Neural progenitor cell (in vitro differentiated cells): Measurements from ENCODE around the gene SCGB3A1. TPM values are rescaled to one million over a fixed set of nuclear protein-coding genes. Genes with fewer than 3 reads are reported as not detected.
A peak's percentile ranks its signal among the peaks of the same experiment; 100 is the strongest.

Experiments used
- DNase-seq: peaks from one replicate; pipeline ENCODE4 v3.0.0-alpha.2; 2016; ENCODE audit warnings: low spot score
- H2AFZ ChIP-seq: fragments of 200-600 bp; sonication (generic); replicated peaks from 2 replicates; pipeline ENCODE4 v1.6.1; 2016; ENCODE audit warnings: antibody characterized with exemption
- H3F3A ChIP-seq: fragments of 200-600 bp; sonication (generic); 2 replicates; pipeline ENCODE4 v1.6.1; 2016; ENCODE audit warnings: antibody characterized with exemption, low read depth
- H3K27ac ChIP-seq: fragments of 200-600 bp; sonication (generic); 2 replicates; pipeline ENCODE4 v1.5.1; 2016; ENCODE audit warnings: mild to moderate bottlenecking
- H3K27me3 ChIP-seq: fragments of 200-600 bp; sonication (generic); 2 replicates; pipeline ENCODE4 v1.6.1; 2016; ENCODE audit warnings: mild to moderate bottlenecking, moderate library complexity
- H3K36me3 ChIP-seq: fragments of 200-600 bp; sonication (generic); 2 replicates; pipeline ENCODE4 v1.5.1; 2016
- H3K4me1 ChIP-seq: fragments of 200-600 bp; sonication (generic); 2 replicates; pipeline ENCODE4 v1.6.1; 2016; ENCODE audit warnings: mixed run types
- H3K4me2 ChIP-seq: fragments of 200-600 bp; sonication (generic); 2 replicates; pipeline ENCODE4 v1.6.1; 2016
- H3K4me3 ChIP-seq: fragments of 200-600 bp; sonication (generic); 2 replicates; pipeline ENCODE4 v1.5.1; 2016
- H3K79me2 ChIP-seq: fragments of 200-600 bp; sonication (generic); 2 replicates; pipeline ENCODE4 v1.6.1; 2016; ENCODE audit warnings: low read depth
- H3K9ac ChIP-seq: fragments of 200-600 bp; sonication (generic); 2 replicates; pipeline ENCODE4 v1.6.1; 2016
- H3K9me3 ChIP-seq: fragments of 200-600 bp; sonication (generic); 2 replicates; pipeline ENCODE4 v1.5.1; 2016; ENCODE audit warnings: low read depth
- H4K20me1 ChIP-seq: fragments of 200-600 bp; sonication (generic); 2 replicates; pipeline ENCODE4 v1.6.1; 2016; ENCODE audit warnings: low read depth
- H3K27ac Mint-ChIP-seq: 3 replicates; pipeline ENCODE4 v1.8.0; 2021; ENCODE audit warnings: mixed read lengths
- H3K27me3 Mint-ChIP-seq: 2 replicates; pipeline ENCODE4 v1.8.0; 2022; ENCODE audit warnings: low read depth, mild to moderate bottlenecking, inconsistent platforms, moderate library complexity, mixed read lengths; ENCODE audit not compliant: insufficient read depth
- H3K36me3 Mint-ChIP-seq: 3 replicates; pipeline ENCODE4 v1.8.0; 2021; ENCODE audit warnings: mixed read lengths
- H3K4me1 Mint-ChIP-seq: 3 replicates; pipeline ENCODE4 v1.8.0; 2021; ENCODE audit warnings: mixed read lengths
- H3K4me3 Mint-ChIP-seq: 3 replicates; pipeline ENCODE4 v1.8.0; 2021; ENCODE audit warnings: mild to moderate bottlenecking, moderate library complexity, mixed read lengths
- H3K9me3 Mint-ChIP-seq: 3 replicates; pipeline ENCODE4 v1.8.0; 2020; ENCODE audit warnings: mixed read lengths
- EZH2 ChIP-seq: fragments of 200-600 bp; sonication (generic); IDR thresholded peaks from 2 replicates; pipeline ENCODE4 v1.6.1; 2017; ENCODE audit warnings: antibody characterized with exemption, mild to moderate bottlenecking, moderate library complexity
- EZH2phosphoT487 ChIP-seq: fragments of 200-600 bp; sonication (generic); IDR thresholded peaks from 2 replicates; pipeline ENCODE4 v1.6.1; 2017; ENCODE audit warnings: antibody characterized with exemption
- total RNA-seq: library from RNA; depleted of rRNA; stranded (reverse); fragments of >200 nt; gene quantifications from 2 replicates; pipeline ENCODE4 v1.2.3, GENCODE V29; 2015; ENCODE audit warnings: low replicate concordance
- TF ChIP-seq, protein P1 (sequence below): fragments of 200-600 bp; sonication (generic); IDR thresholded peaks from 2 replicates; pipeline ENCODE4 v1.5.1; 2017; ENCODE audit warnings: antibody characterized with exemption, mild to moderate bottlenecking

The SCGB3A1 gene
- total RNA-seq, 1 donor from 2014 or later, result not detected

DNA sequence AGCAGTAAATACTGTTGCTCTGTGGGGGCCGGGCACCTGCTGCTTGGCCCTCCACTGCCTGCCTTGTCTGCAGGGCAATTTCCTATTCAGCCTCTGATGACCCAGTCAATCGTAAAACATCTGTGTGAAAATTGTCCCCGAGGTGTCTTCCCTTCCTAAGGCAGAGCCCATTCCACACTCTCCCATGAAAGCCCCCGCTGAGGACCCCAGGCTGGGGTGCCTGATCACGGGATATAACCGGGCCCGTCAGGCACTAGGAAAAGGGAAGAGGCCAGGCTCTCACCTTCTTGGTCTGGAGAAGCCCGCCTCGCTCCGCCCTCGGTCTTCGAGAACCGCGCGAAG is 27.2 kb upstream of the SCGB3A1 start:
- Histone ChIP-seq H2AFZ (peak overlapping the region; percentile 97), H3F3A (no peaks in the 10 kb centered on the region), H3K27me3 (peaks cover 22% of the 10 kb centered on the region), H3K27ac (no peak overlapping the region), H3K4me2 (peak overlapping the region; percentile 92), H4K20me1 (no peaks in the 10 kb centered on the region), H3K4me3 (peak overlapping the region; percentile 73), H3K9ac (no peak overlapping the region), H3K79me2 (no peaks in the 10 kb centered on the region), H3K9me3 (no peaks in the 10 kb centered on the region), H3K36me3 (no peaks in the 10 kb centered on the region), H3K4me1 (no peaks in the 10 kb centered on the region)
- Mint-ChIP-seq H3K9me3 (no peaks in the 10 kb centered on the region), H3K27me3 (peaks cover 6% of the 10 kb centered on the region), H3K27ac (peak overlapping the region; percentile 83), H3K36me3 (no peaks in the 10 kb centered on the region), H3K4me1 (peaks cover 3% of the 10 kb centered on the region), H3K4me3 (peak overlapping the region; percentile 85)
- TF ChIP-seq EZH2, result no peak
- no peak for TF ChIP-seq EZH2phosphoT487
- TF ChIP-seq, protein P1, sequence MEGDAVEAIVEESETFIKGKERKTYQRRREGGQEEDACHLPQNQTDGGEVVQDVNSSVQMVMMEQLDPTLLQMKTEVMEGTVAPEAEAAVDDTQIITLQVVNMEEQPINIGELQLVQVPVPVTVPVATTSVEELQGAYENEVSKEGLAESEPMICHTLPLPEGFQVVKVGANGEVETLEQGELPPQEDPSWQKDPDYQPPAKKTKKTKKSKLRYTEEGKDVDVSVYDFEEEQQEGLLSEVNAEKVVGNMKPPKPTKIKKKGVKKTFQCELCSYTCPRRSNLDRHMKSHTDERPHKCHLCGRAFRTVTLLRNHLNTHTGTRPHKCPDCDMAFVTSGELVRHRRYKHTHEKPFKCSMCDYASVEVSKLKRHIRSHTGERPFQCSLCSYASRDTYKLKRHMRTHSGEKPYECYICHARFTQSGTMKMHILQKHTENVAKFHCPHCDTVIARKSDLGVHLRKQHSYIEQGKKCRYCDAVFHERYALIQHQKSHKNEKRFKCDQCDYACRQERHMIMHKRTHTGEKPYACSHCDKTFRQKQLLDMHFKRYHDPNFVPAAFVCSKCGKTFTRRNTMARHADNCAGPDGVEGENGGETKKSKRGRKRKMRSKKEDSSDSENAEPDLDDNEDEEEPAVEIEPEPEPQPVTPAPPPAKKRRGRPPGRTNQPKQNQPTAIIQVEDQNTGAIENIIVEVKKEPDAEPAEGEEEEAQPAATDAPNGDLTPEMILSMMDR, result no peak
- no peak for DNase-seq

DNA sequence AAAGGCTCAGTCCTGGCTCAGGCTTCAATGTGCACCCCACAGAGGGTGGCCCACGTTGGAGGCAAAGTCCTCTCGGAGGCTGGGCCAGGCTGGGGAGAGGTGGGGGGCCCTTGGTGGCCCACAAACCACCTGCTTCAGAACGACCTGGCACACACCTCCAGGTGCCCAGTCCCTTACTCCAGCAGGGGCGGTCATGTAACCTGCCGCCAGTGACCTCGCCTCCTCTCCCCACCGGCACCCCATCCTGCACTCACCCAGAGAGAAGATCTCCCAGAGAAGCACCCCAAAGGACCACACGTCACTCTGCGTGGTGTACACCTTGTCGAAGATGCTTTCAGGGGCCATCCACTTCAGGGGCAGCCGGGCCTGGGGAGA is 22.5 kb upstream of the SCGB3A1 start:
- Histone ChIP-seq H3K9ac (no peak overlapping the region), H3F3A (no peaks in the 10 kb centered on the region), H3K27ac (no peak overlapping the region), H4K20me1 (no peaks in the 10 kb centered on the region), H3K4me2 (no peak overlapping the region), H3K27me3 (peaks cover 11% of the 10 kb centered on the region), H3K79me2 (no peaks in the 10 kb centered on the region), H3K4me3 (no peak overlapping the region), H3K36me3 (no peaks in the 10 kb centered on the region), H3K4me1 (no peaks in the 10 kb centered on the region), H3K9me3 (no peaks in the 10 kb centered on the region), H2AFZ (no peak overlapping the region)
- no peak overlapping the region for H3K4me3 Mint-ChIP-seq
- no peak overlapping the region for H3K27ac Mint-ChIP-seq
- H3K27me3 Mint-ChIP-seq, result no peaks in the 10 kb centered on the region
- TF ChIP-seq EZH2phosphoT487 (no peak), EZH2 (no peak)
- TF ChIP-seq, protein P1, result no peak
- H3K36me3 Mint-ChIP-seq, result no peaks in the 10 kb centered on the region
- H3K9me3 Mint-ChIP-seq, result no peaks in the 10 kb centered on the region
- peaks cover 3% of the 10 kb centered on the region for H3K4me1 Mint-ChIP-seq
- no peak for DNase-seq

DNA sequence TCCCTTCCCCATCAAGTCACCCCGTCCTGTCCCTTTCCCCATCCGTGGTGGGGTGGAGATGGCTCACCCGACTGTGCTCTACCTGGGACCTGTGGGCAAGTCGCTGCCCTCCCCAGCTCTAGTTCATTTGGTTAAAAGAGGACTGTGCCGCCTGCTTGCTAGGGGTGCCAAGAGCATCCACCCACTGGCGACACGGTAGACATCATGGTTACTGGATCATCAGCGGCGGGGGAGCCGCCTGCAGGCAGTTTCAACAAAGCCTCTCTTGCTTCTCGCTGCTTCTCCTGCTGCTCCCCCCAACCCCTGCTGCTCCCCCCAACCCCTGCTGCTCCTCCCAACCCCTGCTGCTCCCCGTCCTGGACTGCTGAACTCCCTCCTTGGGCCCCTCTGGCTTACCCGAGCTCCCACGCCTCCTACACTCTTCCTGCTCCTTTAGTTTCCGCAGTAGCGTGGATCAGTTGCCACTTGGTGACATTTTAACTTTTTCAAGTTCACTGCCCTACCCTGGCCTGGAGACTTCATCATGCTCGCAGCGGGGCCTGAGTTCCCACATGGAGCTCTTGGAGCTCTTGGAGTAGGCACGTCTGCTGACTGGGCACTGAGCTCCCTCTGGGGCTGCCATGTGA is 22.0 kb upstream of the SCGB3A1 start:
- no peak for DNase-seq
- Histone ChIP-seq H3K27me3 (peaks cover 6% of the 10 kb centered on the region), H3F3A (no peaks in the 10 kb centered on the region), H3K9me3 (no peaks in the 10 kb centered on the region), H3K27ac (no peak overlapping the region), H3K9ac (no peak overlapping the region), H4K20me1 (no peaks in the 10 kb centered on the region), H3K4me3 (no peak overlapping the region), H3K79me2 (no peaks in the 10 kb centered on the region), H3K4me2 (no peak overlapping the region), H3K4me1 (no peaks in the 10 kb centered on the region), H3K36me3 (no peaks in the 10 kb centered on the region), H2AFZ (no peak overlapping the region)
- Mint-ChIP-seq H3K27me3 (no peaks in the 10 kb centered on the region), H3K4me1 (peaks cover under 1% of the 10 kb centered on the region), H3K36me3 (no peaks in the 10 kb centered on the region), H3K4me3 (no peak overlapping the region), H3K27ac (no peak overlapping the region), H3K9me3 (no peaks in the 10 kb centered on the region)
- TF ChIP-seq EZH2phosphoT487, result no peak

DNA sequence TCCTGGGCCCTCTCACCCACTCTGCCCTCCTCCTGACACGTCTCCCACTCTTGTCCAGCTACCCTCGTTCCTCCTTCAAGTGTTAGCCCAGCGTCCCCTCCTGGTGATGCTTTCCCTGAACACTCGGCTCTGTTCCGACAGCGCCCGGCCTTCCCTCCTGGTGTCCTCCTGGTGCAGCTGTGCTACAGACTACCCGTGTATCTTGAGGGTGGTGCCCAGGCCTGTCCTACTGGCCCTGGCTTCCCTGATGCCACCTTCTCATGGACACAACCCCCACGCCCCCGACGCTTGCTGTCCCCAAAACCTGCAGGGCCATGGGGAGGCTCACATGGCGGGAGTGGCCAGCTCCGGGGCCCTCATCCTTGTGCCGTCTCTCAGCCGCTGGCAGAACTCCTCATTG is 21.4 kb upstream of the SCGB3A1 start:
- Mint-ChIP-seq H3K4me3 (no peak overlapping the region), H3K4me1 (no peaks in the 10 kb centered on the region), H3K9me3 (no peaks in the 10 kb centered on the region), H3K36me3 (no peaks in the 10 kb centered on the region), H3K27me3 (no peaks in the 10 kb centered on the region), H3K27ac (no peak overlapping the region)
- Histone ChIP-seq H3K4me2 (no peak overlapping the region), H4K20me1 (no peaks in the 10 kb centered on the region), H3K9me3 (no peaks in the 10 kb centered on the region), H3K9ac (no peak overlapping the region), H3K27me3 (no peaks in the 10 kb centered on the region), H2AFZ (no peak overlapping the region), H3K36me3 (no peaks in the 10 kb centered on the region), H3K27ac (no peak overlapping the region), H3K4me1 (no peaks in the 10 kb centered on the region), H3F3A (no peaks in the 10 kb centered on the region), H3K79me2 (no peaks in the 10 kb centered on the region), H3K4me3 (no peak overlapping the region)
- no peak for DNase-seq
- TF ChIP-seq EZH2phosphoT487 (no peak), EZH2 (no peak)
- TF ChIP-seq, protein P1, result no peak
